SKM-1 (cell line): ENCODE results near the gene PLEKHS1.
"Not testable (repeated sequence)": the region's sequence is repeated elsewhere in the genome, so short reads cannot be mapped to it uniquely, and the experiment has no call there.

ENCODE experiments used
- DNase-seq: peaks from one replicate; lab custom pipeline; 2025; ENCODE audit not compliant: unreplicated experiment; lab: John Stamatoyannopoulos, UW

The PLEKHS1 gene

GRCh38 chr10:113739577-113739976, 11.9 kb upstream of the PLEKHS1 start:
- DNase-seq = no peak

- no peak for DNase-seq
Observed at GRCh38 chr10:113740850-113741249, 10.6 kb upstream of the PLEKHS1 start.

DNA sequence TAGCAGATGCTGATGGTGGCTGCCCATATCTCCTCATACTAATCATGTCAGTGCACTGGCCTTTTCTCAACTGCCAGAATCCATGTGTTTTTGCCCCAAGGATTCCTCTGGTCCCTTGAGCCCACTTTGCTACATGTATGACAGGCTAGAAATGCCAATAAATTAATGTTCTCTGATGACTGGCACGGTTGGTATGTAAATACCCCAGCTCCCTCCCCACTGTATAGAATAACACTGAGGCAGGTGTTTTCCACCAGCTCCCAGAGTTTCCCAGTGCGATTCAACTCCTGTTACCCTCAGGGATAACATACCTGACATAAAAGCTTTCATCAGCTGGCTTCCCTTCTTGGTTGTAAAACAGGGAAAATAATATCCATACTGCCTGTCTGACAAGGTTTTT, 9.0 kb upstream of the PLEKHS1 start:
- no peak for DNase-seq

- no peak for DNase-seq
Observed at GRCh38 chr10:113743594-113743993, 7.9 kb upstream of the PLEKHS1 start.

DNA sequence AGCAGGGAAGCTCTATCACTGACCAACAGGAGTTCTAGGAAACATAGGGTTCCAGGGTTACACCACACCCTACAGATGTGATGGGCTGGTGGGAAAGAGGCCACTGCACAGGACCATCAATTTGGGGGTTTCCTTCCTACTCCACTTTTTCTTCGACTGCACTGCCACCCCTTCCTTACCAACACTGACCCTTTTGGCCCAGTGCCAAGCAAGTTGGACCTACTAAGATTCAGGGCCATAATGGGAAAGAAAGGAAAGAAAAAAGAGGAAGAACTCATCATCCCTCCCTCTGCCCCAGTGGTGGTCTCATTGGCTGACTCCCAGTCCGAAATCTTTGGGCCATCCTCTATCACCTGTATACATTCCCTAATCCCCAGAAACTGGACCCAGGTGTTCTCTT, 6.1 kb upstream of the PLEKHS1 start:
- DNase-seq = no peak

DNA sequence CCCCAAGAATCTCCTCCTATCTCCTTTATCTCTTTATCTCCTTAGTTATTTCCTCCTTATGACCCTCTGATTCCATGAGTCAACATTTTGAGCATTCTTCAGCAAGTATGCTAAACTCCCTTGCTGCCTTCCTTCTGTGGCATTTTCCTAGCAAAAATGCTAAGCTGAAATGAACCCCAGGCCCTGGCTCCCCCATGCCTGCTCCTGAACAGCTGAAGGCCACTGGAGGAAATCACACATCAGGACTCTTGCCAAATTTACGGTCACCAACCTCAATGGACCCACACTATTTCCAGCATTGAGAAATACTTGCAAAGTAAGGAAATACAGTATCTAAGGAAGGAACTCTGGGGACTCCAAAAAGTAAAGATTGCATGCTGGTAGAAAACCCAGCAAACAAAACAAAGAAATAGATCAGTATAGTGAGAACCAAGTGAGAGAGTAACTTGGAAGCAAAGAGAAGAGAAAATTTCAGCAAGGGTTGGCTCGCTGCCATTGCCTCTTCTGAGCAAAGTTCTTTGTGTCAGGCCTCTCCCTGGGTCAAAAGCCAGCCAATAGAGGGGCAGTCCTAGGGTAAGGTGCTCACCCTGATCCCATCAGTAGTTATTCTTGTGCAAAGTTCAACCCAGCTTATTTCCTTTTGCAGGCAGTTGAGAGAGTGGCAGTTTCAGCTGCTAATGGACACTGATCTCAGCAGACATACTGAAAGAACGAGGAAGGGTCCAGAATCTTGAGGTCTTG, 5.1 kb upstream of the PLEKHS1 start:
- no peak for DNase-seq

- DNase-seq = no peak
Observed at GRCh38 chr10:113752553-113752952, 1.1 kb downstream of the PLEKHS1 start.

GRCh38 chr10:113753020-113753692, 1.7 kb downstream of the PLEKHS1 start:
- DNase-seq = no peak

- no peak for DNase-seq
Observed at GRCh38 chr10:113754125-113754524, 2.6 kb downstream of the PLEKHS1 start.

DNA sequence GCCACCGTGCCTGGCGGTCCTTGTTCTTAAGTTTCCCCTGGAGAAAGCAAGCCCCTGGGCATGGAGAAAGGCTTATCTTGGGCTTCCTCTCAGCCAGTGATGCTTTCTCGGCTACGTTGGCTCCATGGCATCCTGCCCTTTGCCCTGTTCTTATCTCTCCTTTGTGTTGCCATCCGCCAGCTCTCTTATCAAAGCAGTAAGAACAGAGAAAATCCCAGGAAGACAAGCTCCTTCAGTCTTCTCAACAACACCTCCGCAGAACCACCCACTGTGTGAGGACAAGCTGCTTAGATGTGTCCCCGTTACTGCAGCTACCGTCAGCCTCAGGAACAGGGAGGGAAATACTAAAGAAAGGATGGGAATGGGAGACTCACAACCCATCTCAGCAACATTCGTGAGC, 3.3 kb downstream of the PLEKHS1 start:
- no peak for DNase-seq

DNA sequence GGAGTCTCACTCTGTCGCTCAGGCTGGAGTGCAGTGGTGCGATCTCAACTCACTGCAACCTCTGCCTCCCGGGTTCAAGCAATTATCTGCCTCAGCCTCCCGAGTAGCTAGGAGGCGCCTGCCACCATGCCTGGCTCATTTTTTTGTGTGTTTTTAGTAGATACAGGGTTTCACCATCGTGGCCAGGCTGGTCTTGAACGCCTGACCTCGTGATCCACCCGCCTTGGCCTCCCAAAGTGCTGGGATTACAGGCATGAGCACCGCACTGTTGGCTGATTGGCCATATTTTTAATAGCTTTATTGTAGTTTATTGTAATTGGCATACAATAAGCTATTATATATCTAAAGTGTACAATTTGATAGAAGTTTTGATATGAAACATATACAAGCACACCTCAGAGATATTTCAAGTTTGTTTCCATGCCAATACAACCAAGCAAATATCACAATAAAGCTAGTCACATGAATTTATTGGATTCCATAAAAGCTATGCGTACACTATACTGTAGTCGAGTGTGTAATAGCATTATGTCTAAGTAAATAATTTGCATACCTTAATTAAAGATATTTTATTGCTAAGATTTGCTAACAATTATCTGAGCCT, 5.6 kb downstream of the PLEKHS1 start:
- DNase-seq = no peak

GRCh38 chr10:113762083-113762482, 10.6 kb downstream of the PLEKHS1 start:
- DNase-seq = no peak

- no peak for DNase-seq
Observed at GRCh38 chr10:113764582-113764981, 13.1 kb downstream of the PLEKHS1 start.

DNA sequence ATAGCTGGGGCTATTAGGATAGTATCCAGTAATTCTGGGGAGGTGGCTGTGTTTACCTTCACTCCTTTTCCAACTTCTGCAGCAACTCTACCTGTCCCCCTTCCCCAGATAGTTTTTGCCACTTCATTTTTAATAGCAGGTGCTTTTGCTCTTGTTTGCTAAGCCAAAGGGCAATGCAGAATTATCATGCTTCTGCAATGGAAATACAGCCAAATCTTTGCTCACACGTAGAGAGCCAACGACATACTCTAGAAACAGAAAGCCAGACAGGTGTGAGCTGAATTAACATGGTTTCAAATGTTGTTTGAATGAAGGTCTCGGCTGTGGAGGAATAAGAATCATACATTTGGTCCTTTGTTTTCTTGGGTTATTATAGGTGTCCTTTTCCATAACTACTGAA, 14.4 kb downstream of the PLEKHS1 start:
- no peak for DNase-seq

GRCh38 chr10:113767222-113767621, 15.7 kb downstream of the PLEKHS1 start:
- DNase-seq = no peak

GRCh38 chr10:113770346-113770745, 18.9 kb downstream of the PLEKHS1 start:
- DNase-seq = no peak

DNA sequence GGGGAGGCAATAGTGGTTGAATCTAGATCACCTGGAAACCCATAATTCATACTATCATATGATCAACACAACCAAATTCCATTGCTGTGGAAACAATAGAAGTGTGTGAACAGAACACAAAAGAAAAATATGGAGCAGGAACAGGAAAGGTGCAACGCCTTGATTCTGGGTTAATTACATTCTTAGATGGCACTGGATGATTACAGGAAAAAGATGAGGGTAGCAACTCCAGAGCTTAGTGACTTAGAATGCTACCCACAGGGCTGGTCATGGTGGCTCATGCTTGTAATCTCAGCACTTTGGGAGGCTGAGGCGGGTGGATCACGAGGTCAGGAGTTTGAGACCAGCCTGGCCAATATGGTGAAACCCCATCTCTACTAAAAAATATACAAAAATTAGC, 19.6 kb downstream of the PLEKHS1 start:
- DNase-seq = not testable (repeated sequence)

GRCh38 chr10:113775686-113776294, 24.3 kb downstream of the PLEKHS1 start:
- no peak for DNase-seq

DNA sequence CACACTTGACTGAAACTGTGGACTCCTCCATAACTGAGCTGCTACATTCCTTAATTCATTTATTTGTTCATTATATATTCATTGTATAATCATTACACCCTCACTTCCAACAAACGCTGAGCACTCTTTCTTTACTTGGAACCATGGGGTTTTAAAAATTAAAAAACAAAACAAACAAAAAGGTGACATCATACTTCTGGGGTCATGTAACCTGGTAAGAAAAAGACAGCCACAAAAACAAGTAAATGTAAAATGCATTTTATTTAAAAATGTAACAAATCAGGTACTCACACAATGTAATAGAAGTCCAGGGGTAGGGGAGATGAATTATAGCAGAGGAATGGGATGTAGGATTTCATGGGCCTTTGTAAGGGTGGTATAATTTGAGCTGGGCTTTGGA, 25.1 kb downstream of the PLEKHS1 start:
- DNase-seq = no peak

DNA sequence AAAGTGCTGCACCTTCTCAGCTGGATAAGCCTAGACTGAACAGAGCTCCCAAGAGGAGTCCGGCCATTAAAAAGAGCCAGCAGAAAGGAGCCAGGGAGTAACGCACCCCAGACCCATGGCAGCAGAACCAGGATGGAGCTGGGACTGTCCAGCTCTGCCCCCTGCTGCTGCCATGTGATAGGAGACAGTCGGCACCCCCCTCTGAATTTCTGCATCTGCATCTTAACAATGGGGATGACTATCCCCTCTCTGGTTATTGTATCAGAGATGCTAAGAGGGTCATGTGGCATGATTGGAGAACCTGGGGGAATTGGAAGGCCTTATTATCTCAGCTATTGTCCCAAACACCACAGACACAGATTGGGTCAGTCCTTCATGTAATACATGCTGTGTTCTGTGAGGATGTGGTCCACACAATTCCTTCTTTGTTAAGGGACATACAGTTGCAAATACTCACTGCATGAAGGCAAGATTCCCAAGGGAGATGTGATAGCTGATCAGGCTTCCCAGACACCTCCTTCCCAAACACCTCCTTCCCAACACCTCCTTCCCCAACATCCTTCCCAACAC, 29.3 kb downstream of the PLEKHS1 start:
- no peak for DNase-seq

GRCh38 chr10:113782367-113782766, 30.9 kb downstream of the PLEKHS1 start:
- DNase-seq = no peak
